HepG2 (cell line): ENCODE data around the gene ZNF440. TPM values are rescaled to one million over a fixed set of nuclear protein-coding genes. Genes with fewer than 3 reads are reported as not detected.

Experiments
- ATF7 ChIP-seq, 2 experiments: fragments of 450-650 bp in 1 of 2; sonication (generic) in 1 of 2; formaldehyde crosslinking in 1 of 2; IDR thresholded peaks; 2 replicates each; pipeline versions ENCODE4 v1.4.0 to v1.6.1; 2016 to 2020; ENCODE audit warnings: antibody characterized with exemption in 1 of 2, mild to moderate bottlenecking in 1 of 2, missing genetic modification reagents in 1 of 2
- CEBPB ChIP-seq: IDR thresholded peaks from 2 replicates; pipeline ENCODE4 v1.6.1; 2011; ENCODE audit warnings: low read depth, low read length, improper control_type of control experiment, borderline replicate concordance
- CERS6 ChIP-seq: sonication (generic); formaldehyde crosslinking; IDR thresholded peaks from 2 replicates; pipeline ENCODE4 v1.5.0; 2020; ENCODE audit warnings: missing genetic modification reagents
- EZH2 ChIP-seq: conservative IDR thresholded peaks from 2 replicates; pipeline ENCODE4 v1.6.1; 2012; ENCODE audit warnings: mild to moderate bottlenecking, low read depth, low read length, moderate library complexity
- GTF2F1 ChIP-seq: fragments of 150-350 bp; IDR thresholded peaks from 2 replicates; pipeline ENCODE4 v1.6.1; 2014; ENCODE audit warnings: low read length
- KDM2A ChIP-seq: sonication (generic); formaldehyde crosslinking; IDR thresholded peaks from 2 replicates; pipeline ENCODE4 v1.4.0; 2020; ENCODE audit warnings: low read depth, missing genetic modification reagents, borderline replicate concordance
- MED1 ChIP-seq: sonication (generic); formaldehyde crosslinking; IDR thresholded peaks from 2 replicates; pipeline ENCODE4 v1.4.0; 2020; ENCODE audit warnings: missing genetic modification reagents
- MXD1 ChIP-seq: sonication (generic); formaldehyde crosslinking; IDR thresholded peaks from 2 replicates; pipeline ENCODE4 v1.4.0; 2020; ENCODE audit warnings: mild to moderate bottlenecking, missing genetic modification reagents
- PAX8 ChIP-seq: sonication (generic); formaldehyde crosslinking; IDR thresholded peaks from 2 replicates; pipeline ENCODE4 v1.8.0; 2022; ENCODE audit warnings: mild to moderate bottlenecking, missing genetic modification reagents, borderline replicate concordance
- PITX1 ChIP-seq: sonication (generic); formaldehyde crosslinking; IDR thresholded peaks from 2 replicates; pipeline ENCODE4 v1.5.1; 2020; ENCODE audit warnings: mild to moderate bottlenecking, missing genetic modification reagents
- POLR2AphosphoS5 ChIP-seq: IDR thresholded peaks from 2 replicates; pipeline ENCODE4 v1.6.1; 2012; ENCODE audit warnings: low read depth, low read length
- SP1 ChIP-seq, 2 experiments: fragments of 450-650 bp in 1 of 2; sonication (generic) in 1 of 2; formaldehyde crosslinking in 1 of 2; IDR thresholded peaks; 2 replicates each; pipeline versions ENCODE4 v1.4.0 to v1.6.1; 2016 to 2020; ENCODE audit warnings: missing genetic modification reagents in 1 of 2
- TFE3 ChIP-seq: IDR thresholded peaks from 2 replicates; pipeline ENCODE4 v1.6.1; 2016
- ZBTB37 ChIP-seq: sonication (generic); formaldehyde crosslinking; IDR thresholded peaks from 2 replicates; pipeline ENCODE4 v1.4.0; 2020; ENCODE audit warnings: mild to moderate bottlenecking, missing genetic modification reagents
- ZFP90 ChIP-seq: sonication (generic); formaldehyde crosslinking; IDR thresholded peaks from 2 replicates; pipeline ENCODE4 v1.8.0; 2022; ENCODE audit warnings: missing genetic modification reagents, mild to moderate bottlenecking, inconsistent platforms, borderline replicate concordance
- ZNF562 ChIP-seq: sonication (generic); formaldehyde crosslinking; IDR thresholded peaks from 2 replicates; pipeline ENCODE4 v1.8.0; 2022; ENCODE audit warnings: missing genetic modification reagents, borderline replicate concordance
- polyA plus RNA-seq, 8 experiments: library from polyadenylated mRNA; depleted of rRNA in 3 of 8; stranded (reverse) in 7 of 8; unstranded in 1 of 8; fragments of >200 nt; fragmentation: Illumina TruSeq in 4 of 8; extraction: Trizol in 4 of 8; gene quantifications; 2 replicates each; pipeline versions ENCODE4 v1.2.1 to v1.2.3, GENCODE V29; 2011 to 2016; ENCODE audit warnings: low read depth in 4 of 8, missing spikeins in 1 of 8, mixed read lengths in 1 of 8; ENCODE audit not compliant: insufficient read depth in 1 of 8
- total RNA-seq, 5 experiments: library from RNA; depleted of rRNA; stranded (reverse); fragments of >200 nt; fragmentation: Illumina TruSeq; extraction: Trizol; gene quantifications; 2 replicates each; pipeline ENCODE4 v1.2.3, GENCODE V29; 2016; ENCODE audit warnings: low read depth in 1 of 5
- TF ChIP-seq, protein P1 (sequence below): sonication (generic); formaldehyde crosslinking; IDR thresholded peaks from 2 replicates; pipeline ENCODE4 v1.4.0; 2020; ENCODE audit warnings: missing genetic modification reagents
- TF ChIP-seq, protein P2 (sequence below): sonication (generic); formaldehyde crosslinking; IDR thresholded peaks from 2 replicates; pipeline ENCODE4 v1.5.0; 2020; ENCODE audit warnings: missing genetic modification reagents

The ZNF440 gene
- total and polyA plus RNA-seq, 2 of the 13 experiments (the other 11 are each of a cell fraction or from before 2014, with no cell fraction given) = 2.7 to 12.4 TPM

- TF ChIP-seq MXD1 (peak; percentile 82), CERS6 (CRISPR knock-in tag) (no peak), TFE3 (CRISPR knock-in tag) (no peak), GTF2F1 (0 out of 2 replicates have a peak, but pooled peaks have one; percentile 17), ZNF562 (CRISPR knock-in tag) (no peak), PITX1 (CRISPR knock-in tag) (peak; percentile 45; the same call in 1 of the 2 replicates), CEBPB (no peak), ZFP90 (CRISPR knock-in tag) (no peak), PAX8 (CRISPR knock-in tag) (no peak), ATF7 (IDR thresholded peaks at IDR 0.05) (no peak), ATF7 (CRISPR knock-in tag; IDR thresholded peaks at IDR 0.05) (no peak), EZH2 (no peak), MED1 (CRISPR knock-in tag) (0 out of 2 replicates have a peak, but pooled peaks have one; percentile 48), ZBTB37 (CRISPR knock-in tag) (no peak), POLR2AphosphoS5 (peak; percentile 98), KDM2A (CRISPR knock-in tag) (peak; percentile 80), SP1 (IDR thresholded peaks at IDR 0.05) (no peak), SP1 (CRISPR knock-in tag; IDR thresholded peaks at IDR 0.05) (peak; percentile 93)
- TF ChIP-seq, protein P1, sequence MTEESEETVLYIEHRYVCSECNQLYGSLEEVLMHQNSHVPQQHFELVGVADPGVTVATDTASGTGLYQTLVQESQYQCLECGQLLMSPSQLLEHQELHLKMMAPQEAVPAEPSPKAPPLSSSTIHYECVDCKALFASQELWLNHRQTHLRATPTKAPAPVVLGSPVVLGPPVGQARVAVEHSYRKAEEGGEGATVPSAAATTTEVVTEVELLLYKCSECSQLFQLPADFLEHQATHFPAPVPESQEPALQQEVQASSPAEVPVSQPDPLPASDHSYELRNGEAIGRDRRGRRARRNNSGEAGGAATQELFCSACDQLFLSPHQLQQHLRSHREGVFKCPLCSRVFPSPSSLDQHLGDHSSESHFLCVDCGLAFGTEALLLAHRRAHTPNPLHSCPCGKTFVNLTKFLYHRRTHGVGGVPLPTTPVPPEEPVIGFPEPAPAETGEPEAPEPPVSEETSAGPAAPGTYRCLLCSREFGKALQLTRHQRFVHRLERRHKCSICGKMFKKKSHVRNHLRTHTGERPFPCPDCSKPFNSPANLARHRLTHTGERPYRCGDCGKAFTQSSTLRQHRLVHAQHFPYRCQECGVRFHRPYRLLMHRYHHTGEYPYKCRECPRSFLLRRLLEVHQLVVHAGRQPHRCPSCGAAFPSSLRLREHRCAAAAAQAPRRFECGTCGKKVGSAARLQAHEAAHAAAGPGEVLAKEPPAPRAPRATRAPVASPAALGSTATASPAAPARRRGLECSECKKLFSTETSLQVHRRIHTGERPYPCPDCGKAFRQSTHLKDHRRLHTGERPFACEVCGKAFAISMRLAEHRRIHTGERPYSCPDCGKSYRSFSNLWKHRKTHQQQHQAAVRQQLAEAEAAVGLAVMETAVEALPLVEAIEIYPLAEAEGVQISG = peak; percentile 60; the same call in 1 of the 2 replicates
- TF ChIP-seq, protein P2, sequence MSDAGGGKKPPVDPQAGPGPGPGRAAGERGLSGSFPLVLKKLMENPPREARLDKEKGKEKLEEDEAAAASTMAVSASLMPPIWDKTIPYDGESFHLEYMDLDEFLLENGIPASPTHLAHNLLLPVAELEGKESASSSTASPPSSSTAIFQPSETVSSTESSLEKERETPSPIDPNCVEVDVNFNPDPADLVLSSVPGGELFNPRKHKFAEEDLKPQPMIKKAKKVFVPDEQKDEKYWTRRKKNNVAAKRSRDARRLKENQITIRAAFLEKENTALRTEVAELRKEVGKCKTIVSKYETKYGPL (CRISPR knock-in tag) = no peak
Measured at GRCh38 chr19:11814029-11814699, at the start of gene ZNF440 (continued).
